IMR-90 (cell line): Measurements from ENCODE around the gene PRSS2.

Experiments
- BHLHE40 ChIP-seq: fragments of 150-350 bp; IDR thresholded peaks from 2 replicates; pipeline ENCODE4 v1.6.1; 2016; ENCODE audit warnings: mild to moderate bottlenecking, low read depth, low read length
- CHD1 ChIP-seq: IDR thresholded peaks from 2 replicates; pipeline ENCODE4 v1.6.1; 2012; ENCODE audit warnings: low read depth, low read length, improper control_type of control experiment
- CTCF ChIP-seq: conservative IDR thresholded peaks from 2 replicates; pipeline ENCODE4 v1.5.1; 2012; ENCODE audit warnings: mild to moderate bottlenecking, low read depth, low read length, improper control_type of control experiment
- FOS ChIP-seq: fragments of 150-350 bp; IDR thresholded peaks from 2 replicates; pipeline ENCODE4 v1.6.1; 2016; ENCODE audit warnings: low read depth, low read length
- MAFK ChIP-seq: IDR thresholded peaks from 2 replicates; pipeline ENCODE4 v1.6.1; 2012; ENCODE audit warnings: low read depth, low read length, improper control_type of control experiment
- MAZ ChIP-seq: IDR thresholded peaks from 2 replicates; pipeline ENCODE4 v1.6.1; 2012; ENCODE audit warnings: low read depth, mild to moderate bottlenecking, low read length, improper control_type of control experiment, moderate library complexity, borderline replicate concordance
- MXI1 ChIP-seq: IDR thresholded peaks from 2 replicates; pipeline ENCODE4 v1.6.1; 2012; ENCODE audit warnings: low read depth, mild to moderate bottlenecking, low read length, moderate library complexity, borderline replicate concordance
- POLR2A ChIP-seq: IDR thresholded peaks from 2 replicates; pipeline ENCODE4 v1.6.1; 2012; ENCODE audit warnings: mild to moderate bottlenecking, low read depth, low read length
- RAD21 ChIP-seq: IDR thresholded peaks from 2 replicates; pipeline ENCODE4 v1.6.1; 2012; ENCODE audit warnings: low read length, improper control_type of control experiment
- RCOR1 ChIP-seq: IDR thresholded peaks from 2 replicates; pipeline ENCODE4 v1.6.1; 2012; ENCODE audit warnings: mild to moderate bottlenecking, low read length, improper control_type of control experiment; ENCODE audit not compliant: insufficient replicate concordance
- RFX5 ChIP-seq: IDR thresholded peaks from 2 replicates; pipeline ENCODE4 v1.8.0; 2012; ENCODE audit warnings: low read depth, mild to moderate bottlenecking, low read length, moderate library complexity
- SMC3 ChIP-seq: fragments of 150-350 bp; IDR thresholded peaks from 2 replicates; pipeline ENCODE4 v1.6.1; 2016; ENCODE audit warnings: low read depth, mild to moderate bottlenecking, antibody characterized with exemption, low read length, moderate library complexity

- TF ChIP-seq CTCF: no peak
- TF ChIP-seq POLR2A: no peak
- TF ChIP-seq SMC3: no peak
- no peak for TF ChIP-seq CHD1
- TF ChIP-seq MAFK: no peak
- TF ChIP-seq MXI1: no peak
- TF ChIP-seq BHLHE40: no peak
- no peak for TF ChIP-seq MAZ
- TF ChIP-seq RCOR1: no peak
- TF ChIP-seq RFX5: no peak
- no peak for TF ChIP-seq RAD21
- no peak for TF ChIP-seq FOS
Observed at GRCh38 chr7:142759433-142759832, 11.3 kb upstream of the PRSS2 start.
